Stimulated activated CD4-positive, alpha-beta T cell treated with anti-CD3 and anti-CD28 coated beads, Interleukin-15, amount 100 ng/mL, for 48 hours (primary cell): ENCODE results near the gene ACKR2.

Experiments
- DNase-seq, 2 donors: peaks; one replicate each; pipeline ENCODE4 v3.0.0-alpha.2; 2020; ENCODE audit warnings: low read depth in 2 of 2

ACKR2 gene, protein sequence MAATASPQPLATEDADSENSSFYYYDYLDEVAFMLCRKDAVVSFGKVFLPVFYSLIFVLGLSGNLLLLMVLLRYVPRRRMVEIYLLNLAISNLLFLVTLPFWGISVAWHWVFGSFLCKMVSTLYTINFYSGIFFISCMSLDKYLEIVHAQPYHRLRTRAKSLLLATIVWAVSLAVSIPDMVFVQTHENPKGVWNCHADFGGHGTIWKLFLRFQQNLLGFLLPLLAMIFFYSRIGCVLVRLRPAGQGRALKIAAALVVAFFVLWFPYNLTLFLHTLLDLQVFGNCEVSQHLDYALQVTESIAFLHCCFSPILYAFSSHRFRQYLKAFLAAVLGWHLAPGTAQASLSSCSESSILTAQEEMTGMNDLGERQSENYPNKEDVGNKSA

DNA sequence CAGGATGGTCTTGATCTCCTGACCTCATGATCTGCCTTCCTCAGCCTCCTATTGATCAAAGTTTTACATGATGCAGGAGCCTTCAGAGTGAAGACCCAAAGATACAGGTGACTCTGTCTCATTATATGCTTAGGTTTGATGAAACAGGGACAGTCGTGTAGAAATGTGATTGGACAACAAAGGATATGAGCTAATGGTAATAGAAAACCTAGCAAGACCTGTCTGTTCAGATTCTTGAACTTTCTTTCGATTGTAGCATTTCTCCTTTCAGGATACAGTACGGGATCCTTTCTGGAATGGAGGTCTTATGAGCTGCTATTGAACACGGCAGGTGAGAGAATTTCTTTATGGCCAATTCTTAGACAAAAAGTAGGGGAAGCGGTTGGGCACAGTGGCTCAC lies at the start of gene ACKR2:
Gene ACKR2 (plus strand): TSS at position 244 of the 400 bp plus-strand sequence. CDS start 55,058 bp downstream, outside the sequence.
- DNase-seq, result no peak

DNA sequence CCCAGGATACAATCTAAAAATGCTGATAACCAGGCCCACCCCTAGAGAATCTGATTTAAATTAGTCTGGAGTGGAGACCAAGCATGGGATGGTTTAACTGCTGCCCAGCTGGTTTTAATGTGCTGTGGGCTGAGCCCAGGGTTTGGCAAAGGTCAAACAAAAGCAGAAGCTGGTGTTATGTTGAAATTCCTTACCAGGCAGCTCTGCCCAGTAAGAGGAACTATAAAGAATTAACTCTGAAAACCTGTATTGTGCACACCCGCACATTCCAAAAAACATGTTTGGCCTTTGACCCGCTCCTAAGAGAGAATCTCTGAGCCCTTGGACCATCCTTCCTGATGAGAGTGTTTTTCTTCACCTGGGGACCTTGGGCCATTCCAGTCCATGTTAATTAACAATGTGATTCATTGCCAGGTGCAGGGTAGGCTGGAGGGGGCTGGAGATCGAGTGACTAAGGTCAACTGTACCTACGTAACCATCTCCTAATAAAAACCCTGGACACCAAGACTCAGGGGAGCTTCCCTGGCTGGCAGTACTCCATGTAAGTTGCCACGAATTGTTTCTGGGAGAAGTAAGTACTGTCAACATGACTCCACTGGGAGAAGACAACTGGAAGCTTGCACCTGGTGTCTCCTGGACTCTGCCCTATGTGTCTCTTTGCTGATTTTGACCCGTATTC lies 47.1 kb upstream of the ACKR2 start:
- DNase-seq, result no peak

DNA sequence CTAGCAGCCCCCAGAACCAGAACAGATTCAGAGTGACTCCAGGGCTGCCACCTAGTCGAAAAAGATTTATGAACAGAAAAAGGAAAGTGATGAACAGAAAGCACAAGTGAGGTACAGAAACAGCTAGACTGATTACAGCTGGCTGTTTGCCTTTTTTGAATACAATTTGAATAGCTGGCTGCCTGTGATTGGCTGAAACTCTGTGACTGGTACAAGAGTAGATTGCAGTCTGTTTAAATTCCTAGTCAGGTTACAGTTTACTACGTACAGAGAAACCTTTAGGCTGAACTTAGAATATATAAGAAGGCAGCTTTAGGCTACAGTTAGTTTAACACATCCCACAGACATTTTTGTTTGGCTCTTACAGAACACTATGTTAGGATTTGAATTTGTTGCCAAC lies 46.2 kb upstream of the ACKR2 start:
- DNase-seq, result no peak

DNA sequence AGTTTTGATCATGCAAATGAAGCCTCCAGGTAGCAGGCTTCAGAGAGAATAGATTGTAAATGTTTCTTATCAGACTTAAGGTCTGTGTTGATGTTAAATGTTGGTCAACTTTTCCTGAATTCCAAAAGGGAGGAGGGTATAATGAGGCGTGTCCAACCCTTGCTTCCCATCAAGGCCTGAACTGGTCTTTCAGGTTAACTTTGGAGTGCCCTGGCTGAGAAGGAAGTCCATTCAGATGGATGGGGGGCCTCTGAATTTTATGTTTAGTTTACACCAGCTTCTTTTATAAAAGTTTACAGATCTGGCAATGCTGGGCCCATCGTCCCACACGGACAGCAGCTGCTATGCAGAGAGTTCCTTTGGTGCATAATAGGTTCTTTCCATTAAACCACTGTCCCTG lies 45.1 kb upstream of the ACKR2 start:
- DNase-seq, result no peak

DNA sequence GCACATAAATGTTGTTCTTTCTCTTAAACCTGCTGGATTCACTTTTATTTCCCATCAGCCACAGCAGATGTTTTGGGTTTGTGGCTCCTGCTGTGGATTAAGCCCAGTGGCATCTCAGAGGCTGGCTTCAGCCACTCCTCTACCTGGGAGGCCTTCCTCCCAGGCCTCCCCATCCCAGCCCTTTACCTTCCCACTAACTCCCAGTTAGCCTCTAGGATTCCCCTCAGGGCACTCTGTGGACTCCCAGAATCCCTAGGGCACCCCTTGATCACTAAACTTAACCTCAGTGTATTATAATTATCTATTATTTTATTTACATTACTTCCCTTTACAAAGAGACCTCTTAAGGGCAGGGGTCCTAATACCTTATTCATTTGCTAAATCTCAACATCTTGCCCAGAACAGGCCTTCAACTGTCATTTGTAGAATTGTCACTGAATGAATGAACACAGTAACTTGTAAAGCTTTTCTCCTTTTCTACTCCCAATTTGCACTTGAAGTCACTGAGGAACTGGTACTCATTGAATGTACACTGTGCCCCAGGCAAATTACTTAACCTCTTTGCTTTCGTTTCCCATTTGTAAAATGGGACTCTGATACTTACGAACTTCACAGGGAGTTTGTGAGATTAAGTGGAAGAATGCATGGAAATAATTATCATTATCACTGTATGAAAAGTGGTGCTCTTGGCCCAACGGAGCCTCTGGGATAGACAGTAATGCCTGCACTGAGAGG lies 44.5 kb upstream of the ACKR2 start:
- no peak for DNase-seq

DNA sequence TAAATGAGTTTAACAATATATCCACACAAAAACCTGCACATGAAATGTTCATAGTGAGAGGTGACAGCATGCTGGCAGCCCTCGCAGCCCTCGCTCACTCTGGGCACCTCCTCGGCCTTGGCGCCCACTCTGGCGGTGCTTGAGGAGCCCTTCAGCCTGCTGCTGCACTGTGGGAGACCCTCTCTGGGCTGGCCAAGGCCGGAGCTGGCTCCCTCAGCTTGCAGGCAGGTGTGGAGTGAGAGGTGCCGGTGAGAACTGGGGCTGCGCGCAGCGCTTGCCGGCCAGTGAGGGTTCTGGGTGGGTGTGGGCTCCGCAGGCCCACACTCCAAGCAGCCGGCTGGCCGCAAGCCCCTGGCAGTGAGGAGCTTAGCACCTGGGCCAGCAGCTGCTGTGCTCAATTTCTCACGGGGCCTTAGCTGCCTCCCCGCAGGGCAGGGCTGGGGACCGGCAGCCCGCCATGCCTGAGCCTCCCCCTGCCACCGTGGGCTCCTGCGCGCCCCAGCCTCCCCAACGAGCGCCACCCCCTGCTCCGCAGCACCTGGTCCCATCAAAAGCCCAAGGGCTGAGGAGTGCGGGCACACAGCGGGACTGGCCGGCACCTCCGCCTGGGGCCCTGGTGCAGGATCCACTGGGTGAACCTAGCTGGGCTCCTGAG lies 39.6 kb upstream of the ACKR2 start:
- DNase-seq, result no peak

DNA sequence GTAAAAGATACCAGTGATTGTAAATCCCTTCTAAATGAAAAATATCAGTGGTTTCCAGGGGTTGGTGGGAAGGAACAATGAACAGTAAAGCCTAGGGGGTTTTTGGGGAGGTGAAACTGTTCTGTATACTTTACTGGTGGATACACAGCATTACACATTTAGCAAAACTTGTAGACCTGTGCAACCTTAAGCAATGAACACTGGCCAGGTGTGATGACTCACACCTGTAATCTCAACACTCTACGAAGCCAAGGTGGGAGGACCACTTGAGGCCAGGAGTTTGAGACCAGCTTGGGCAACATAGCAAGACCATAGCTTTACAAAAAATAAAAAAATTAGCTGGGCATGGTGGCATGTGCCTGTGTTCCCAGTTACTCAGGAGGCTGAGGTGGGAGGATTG lies 38.0 kb upstream of the ACKR2 start:
- no peak for DNase-seq

DNA sequence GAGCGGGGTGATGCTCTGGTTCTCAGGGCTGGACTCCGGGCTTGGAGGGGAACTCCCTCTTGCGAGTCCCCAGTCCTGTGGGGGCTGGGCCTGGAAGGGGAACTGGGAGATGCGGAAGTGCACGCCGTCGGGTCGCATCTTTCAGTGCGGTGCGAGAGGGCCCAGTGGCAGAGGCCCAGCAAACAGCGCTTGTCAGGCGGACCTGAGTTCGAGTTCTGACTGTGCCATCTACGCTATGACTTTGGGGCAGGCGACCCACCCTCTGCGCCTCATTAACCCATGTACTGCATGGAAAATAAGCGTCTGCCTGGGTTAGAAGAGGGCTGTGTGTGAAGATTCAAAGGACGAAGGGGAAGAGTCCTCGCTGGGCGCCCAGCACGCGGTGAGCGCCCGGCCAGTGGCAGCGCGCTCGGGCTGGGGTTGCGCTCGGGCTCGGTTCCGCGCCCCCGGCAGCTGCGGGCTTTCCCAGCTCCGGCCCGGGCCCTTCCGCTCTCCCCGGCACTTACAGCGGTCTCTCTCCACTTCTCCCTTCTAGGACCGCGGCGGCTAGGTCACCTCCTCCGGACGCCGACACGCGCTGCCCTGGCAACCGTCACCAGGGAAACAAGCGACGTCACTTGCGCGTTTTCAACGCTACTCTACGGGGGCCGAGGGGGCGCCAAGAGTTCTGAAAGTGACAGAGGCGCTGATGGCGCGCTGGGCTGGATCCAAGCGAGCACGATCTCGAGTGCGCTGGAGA lies 36.4 kb upstream of the ACKR2 start, which contains the start of gene CCDC13:
Gene CCDC13 (minus strand): TSS at position 584 of the 739 bp plus-strand sequence. CDS start 14,908 bp downstream, outside the sequence.
- peak; percentile 86 to 91 for DNase-seq

DNA sequence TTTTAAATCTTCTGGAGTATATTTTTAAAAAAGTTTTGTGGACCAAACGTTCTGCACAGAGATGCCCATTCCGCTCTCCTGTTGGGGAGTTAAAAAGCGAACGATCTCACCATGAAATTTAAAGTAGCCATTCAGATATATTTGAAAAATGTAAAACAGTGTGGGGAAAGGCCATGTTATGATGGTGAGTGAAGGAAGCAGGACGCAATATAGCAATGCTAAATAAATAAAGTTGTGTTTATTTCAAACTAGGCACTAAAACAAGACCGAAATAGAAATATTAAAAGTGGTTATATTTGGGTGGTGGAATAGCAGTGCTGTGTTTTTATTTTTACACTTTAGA lies 35.9 kb upstream of the ACKR2 start:
- no peak for DNase-seq

DNA sequence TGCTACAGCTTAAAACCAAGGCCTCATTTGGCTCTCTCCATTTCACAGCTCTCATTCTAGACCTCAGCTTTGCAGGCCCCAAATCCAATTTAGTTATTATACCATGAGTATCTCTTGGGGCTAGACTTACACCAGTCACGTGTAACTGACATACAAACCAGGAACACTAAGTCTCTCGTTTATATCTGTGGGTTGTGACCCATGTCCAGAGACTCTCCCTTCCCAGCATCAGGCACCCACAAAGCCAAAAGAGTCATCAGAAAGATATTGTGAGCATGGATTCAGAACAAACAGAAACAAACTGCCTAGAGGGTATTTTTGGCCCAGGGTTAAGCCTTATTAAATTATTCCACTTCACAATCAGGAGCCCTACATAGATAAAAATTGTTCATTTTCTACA lies 30.6 kb upstream of the ACKR2 start:
- DNase-seq, result no peak

DNA sequence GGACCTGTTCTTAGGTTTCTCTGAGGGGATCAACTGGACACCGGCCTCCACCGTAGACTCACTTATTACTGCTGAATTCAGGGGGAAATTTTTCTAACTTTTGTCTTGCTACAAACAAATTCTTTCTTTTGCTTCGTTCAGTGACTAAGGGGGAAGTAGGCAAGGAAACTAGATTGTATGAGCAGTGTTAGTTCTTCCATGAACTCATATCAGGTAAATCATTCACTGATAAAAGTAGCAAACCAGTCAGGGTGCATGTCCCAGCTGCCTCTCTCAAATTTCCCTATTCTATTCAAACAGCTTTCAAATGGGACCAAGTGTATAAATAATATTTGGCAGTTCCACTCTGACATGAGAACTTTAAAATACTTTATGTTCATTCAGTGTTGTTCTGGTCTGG lies 28.8 kb upstream of the ACKR2 start:
- no peak for DNase-seq

DNA sequence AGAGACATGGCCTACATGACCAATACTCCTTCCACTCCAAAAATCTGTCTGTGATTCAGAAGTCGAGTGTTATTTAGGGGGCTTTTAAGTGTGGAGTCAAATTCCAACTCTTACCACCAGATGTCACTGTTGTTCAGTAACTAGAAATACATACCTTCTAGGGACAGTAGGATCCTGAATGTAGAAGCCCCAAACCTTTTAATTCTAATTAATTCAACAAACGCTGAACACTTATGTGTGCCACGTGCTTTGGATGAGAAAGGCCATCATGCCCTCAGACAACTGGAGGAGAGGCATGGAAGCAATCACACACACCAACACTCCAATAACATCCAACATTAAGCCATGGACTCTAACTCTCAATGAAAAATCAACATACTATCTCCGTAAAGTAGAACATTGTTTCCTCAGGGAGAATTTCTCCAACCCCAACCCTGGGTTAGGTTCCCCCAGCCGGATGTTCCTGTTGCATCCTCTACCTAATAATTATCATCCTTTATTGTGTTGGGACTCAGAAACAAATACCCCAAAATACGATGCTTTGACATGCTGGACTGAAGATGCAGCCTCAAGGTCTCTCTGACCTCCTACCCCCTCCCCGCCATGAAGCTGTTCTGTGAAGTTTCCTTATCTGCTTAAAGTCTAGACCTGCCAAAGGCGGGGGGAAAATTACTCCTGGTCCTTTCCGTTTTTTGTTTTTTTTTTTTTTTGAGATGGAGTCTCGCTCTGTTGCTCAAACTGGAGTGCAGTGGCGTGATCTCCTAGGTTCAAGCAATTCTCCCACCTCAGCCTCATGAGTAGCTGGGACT lies 28.1 kb upstream of the ACKR2 start:
- no peak for DNase-seq

DNA sequence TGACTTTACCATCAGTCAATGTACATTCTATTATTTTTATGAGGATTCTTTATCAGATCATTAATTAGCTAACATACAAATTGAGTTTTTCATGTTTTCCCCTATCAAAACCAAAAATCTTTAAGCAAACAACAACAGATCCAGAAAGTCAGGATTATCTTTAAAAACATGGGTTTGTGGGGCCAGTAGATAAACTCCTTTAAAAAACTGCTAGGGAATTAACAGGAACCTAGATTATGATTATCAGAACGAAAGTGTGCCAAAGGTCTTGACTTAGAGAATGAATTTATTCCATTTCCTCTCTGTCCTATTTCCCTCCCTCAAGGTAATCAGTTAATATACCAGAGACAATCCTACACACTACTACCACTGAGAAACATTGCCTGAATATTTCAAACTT lies 23.0 kb upstream of the ACKR2 start:
- no peak for DNase-seq

DNA sequence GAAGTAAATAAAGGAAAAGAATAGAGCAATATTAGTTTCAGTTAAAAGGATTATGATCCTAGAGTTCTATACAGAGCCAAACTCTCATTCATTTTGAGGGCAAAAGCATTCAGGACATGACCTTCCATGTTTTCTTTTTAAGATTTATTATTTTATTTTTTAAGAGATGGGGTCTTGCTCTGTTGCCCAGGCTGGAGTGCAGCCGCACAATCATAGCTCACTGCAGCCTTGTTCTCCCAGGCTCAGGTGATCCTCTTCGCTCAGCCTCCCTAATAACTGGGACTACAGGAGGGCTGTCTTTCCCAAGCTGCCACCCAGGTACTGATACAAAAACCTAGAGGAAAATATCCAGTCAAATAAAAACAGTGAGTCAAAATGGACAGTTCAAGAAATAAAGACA lies 22.6 kb upstream of the ACKR2 start:
- DNase-seq, result no peak

DNA sequence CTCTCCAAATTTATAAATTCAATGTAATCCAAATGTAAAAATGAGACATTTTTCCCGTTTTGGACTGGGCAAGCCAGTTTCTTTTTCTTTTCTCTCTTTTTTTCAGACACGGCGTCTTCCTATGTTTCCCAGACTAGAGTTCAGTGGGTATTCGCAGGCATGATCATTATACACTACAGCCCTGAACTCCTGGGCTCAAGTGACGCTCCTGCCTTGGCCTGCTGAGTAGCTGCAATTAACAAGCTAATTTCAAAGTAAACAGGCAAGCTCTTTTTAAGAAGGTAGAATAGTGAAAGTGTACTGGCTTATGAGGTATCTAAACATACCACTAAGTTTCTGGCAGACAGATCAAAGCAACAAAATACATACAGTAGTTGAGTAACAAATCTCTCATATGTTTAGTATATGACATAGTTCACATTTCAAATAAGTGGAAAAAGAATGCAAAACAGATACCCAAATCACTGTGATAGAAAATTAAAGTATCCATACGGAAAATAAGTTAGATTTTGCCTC lies 18.5 kb upstream of the ACKR2 start:
- DNase-seq, result no peak

DNA sequence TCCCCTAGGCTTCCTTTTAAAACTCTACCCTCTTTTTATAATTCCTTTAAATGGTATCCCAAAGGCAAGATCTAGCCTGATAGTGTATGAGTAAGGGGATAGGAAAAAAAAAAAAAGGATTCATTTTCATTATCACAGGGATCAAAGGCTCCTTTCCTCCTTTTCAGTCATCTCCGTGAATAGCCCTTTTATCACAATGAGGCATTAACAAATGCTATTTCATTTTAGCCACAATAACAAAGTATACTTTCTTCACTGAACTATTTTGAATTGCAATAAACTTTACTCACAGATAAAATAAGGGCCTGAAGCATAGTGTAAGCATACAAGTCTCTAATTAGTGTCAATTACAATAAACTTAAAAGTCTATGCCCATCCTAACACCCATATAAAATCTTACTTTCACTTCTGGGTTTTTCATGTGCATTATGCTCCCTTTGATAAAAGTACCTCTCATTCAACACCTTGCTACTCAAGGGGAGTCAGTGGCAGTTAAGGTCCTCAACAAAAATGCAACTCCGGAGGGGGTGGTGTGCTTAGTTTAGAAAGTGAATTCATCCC lies 13.5 kb upstream of the ACKR2 start:
- no peak for DNase-seq

DNA sequence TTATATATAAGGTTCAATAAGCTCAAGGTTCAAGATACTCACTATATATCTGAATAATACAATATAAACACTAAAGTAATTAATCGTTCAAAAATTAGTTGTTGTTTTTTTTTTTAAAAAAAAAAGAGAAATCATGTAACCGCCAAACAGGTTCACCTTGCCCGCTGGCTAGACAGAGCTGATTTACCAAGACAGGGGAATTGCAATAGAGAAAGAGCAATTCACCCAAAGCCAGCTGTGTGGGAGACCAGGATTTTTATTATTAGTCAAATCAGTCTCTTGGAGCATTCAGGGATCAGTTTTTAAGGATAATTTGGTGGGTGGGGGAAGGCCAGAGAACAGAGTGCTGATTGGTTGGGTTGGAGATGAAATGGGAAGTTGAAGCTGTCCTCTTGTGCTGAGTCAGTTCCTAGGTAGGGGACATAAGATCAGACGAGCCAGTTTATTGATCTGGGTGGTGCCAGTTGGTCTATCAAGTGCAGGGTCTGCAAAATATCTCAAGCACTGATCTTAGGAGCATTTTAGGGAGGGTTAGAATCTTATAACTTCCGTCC lies 12.8 kb upstream of the ACKR2 start:
- DNase-seq, result no peak

DNA sequence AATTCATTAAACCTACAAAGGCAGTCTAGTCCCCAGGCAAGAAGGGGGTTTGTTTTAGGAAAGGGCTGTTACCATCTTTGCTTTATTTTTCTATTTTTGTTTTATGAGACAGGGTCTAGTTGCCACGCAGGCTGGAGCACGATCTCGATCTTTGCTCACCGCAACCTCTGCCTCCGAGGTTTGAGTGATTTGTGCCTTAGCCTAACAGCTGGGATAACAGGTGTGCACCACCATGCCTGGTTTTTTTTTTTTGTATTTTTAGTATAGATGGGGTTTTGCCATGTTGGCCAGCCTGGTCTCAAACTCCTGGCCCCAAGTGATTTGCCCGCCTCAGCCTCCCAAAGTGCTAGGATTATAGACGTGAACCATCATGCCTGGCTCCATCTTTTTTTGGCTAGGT lies 9.9 kb upstream of the ACKR2 start:
- no peak for DNase-seq

DNA sequence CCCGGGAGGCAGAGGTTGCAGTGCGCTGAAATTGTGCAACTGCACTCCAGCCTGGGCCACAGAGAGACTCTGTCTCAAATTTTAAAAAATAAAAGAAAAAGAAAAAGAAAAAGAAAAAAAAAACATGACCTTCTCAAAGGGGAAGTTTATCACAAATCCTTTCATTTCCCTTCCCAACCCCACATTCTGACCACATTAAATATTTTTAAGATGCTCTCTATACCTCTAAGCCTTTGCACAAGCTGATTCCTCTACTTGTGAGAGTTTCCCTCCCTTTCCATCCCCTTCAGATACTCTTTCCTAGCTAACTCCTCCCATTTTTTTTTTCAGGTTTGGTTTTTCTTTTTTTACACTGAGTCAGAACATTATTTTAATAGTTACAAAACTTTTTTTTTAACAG lies 9.0 kb upstream of the ACKR2 start:
- DNase-seq, result no peak
